NCI-H82 (cell line): Measurements from ENCODE around the gene ASXL1.
"Not testable (repeated sequence)": the region's sequence is repeated elsewhere in the genome, so short reads cannot be mapped to it uniquely, and the experiment has no call there.

Source experiments
- DNase-seq: peaks from one replicate; lab custom pipeline; 2025; lab: John Stamatoyannopoulos, UW

Gene ASXL1

GRCh38 chr20:32407131-32407750 is 49.1 kb downstream of the ASXL1 start:
- DNase-seq: not testable (repeated sequence)

DNA sequence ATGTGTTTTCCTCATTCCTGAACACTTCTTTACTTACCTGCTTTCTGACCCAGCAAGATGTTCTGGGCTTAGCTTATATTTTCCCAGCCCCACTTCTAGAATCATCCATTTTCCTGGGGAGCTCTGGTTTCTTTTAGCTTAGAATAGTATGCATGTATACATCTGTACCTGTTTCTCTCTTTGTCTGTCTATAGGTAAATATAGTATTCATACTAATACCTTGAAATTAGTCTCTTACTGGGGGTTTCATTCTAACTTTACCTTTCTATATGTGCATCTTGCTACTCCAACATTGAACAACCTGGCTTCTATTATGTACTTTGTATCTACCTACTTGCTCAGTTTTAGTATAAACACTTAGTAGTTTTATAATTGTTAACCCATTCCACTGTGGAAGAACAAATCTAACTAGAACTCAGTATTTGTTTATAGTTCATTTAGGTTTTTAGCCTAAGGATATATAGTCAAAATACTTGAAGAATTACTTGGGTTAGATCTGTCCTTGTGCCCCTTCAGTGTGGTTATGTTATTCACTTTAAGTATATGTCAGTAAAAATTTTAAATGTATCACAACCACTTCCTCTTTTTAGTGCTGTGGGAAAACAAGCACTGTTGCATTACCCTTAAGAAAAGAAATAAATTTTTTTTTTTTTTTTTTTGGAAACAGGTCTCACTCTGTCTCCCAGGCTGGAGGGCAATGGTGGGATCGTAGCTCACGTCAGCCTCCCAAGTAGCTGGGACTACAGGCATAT is 54.0 kb downstream of the ASXL1 start:
- no peak for DNase-seq

DNA sequence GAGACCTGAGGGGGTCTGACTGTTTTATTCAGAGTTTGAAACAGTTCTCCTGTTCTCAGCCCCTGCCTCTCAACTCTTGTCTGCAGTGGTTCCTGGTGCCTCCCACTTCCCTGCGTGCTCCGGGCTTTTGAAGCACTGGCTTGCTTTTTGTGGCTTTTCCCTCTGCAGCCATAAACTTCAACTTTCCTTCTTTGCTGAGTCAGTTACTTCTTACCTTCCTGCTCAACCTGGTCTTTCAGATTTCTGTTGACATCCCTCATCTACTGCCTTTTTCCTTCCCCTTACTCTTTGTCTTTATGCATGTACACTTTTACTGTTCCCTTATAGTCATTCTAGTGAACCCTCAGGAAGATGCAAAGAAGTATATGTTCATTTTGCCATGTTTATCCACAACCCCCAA is 57.4 kb downstream of the ASXL1 start:
- DNase-seq: no peak

DNA sequence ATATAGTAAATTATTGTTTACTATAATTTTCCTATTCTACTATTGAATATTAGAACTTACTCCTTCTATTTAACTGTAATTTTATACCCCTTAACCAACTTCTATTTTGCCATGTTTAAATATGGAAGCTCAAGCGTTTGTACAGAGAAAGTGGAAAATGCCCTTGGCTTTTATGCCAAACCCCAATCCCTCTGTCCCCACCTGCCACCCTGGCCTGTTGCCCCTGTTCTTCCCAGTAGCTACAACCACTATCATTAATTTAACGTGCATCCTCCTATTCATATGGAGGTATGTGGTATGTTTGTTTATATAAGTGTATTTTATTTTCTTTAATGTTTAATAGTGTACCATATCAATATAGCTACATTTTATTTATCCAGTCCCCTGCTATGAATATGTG is 58.1 kb downstream of the ASXL1 start:
- DNase-seq: no peak

- DNase-seq: no peak
Observed at GRCh38 chr20:32418376-32418775, 60.2 kb downstream of the ASXL1 start.

GRCh38 chr20:32421290-32421689 is 63.2 kb downstream of the ASXL1 start:
- no peak for DNase-seq

DNA sequence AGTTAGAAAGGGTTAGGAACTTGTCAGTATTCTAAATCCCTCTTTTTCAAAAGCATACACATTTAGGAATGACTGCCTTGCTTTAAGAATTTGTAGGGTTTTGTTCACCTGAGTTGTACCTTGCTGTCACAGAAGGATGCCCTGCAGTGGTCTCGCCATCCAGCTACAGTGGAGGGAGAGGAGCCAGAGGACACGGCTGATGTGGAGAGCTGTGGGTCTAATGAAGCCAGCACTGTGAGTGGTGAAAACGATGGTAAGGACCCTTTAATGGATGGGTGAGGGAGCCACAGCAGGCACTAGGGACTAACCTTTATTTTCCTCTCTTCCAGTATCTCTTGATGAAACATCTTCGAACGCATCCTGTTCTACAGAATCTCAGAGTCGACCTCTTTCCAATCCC is 69.9 kb downstream of the ASXL1 start:
- no peak for DNase-seq

GRCh38 chr20:32429343-32429742 is 71.2 kb downstream of the ASXL1 start:
- no peak for DNase-seq

GRCh38 chr20:32429745-32430360 is 71.7 kb downstream of the ASXL1 start:
- DNase-seq: no peak

GRCh38 chr20:32431457-32431856 is 73.3 kb downstream of the ASXL1 start:
- DNase-seq: no peak

- DNase-seq: no peak
Observed at GRCh38 chr20:32432277-32432676, 74.1 kb downstream of the ASXL1 start.

- DNase-seq: no peak
Observed at GRCh38 chr20:32433311-32434021, 75.3 kb downstream of the ASXL1 start.

DNA sequence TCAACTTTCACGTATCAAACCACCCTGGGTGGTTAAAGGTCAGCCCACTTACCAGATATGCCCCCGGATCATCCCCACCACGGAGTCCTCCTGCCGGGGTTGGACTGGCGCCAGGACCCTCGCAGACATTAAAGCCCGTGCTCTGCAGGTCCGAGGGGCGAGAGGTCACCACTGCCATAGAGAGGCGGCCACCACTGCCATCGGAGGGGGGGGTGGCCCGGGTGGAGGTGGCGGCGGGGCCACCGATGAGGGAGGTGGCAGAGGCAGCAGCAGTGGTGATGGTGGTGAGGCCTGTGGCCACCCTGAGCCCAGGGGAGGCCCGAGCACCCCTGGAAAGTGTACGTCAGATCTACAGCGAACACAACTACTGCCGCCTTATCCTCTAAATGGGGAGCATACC is 76.3 kb downstream of the ASXL1 start:
- no peak for DNase-seq

DNA sequence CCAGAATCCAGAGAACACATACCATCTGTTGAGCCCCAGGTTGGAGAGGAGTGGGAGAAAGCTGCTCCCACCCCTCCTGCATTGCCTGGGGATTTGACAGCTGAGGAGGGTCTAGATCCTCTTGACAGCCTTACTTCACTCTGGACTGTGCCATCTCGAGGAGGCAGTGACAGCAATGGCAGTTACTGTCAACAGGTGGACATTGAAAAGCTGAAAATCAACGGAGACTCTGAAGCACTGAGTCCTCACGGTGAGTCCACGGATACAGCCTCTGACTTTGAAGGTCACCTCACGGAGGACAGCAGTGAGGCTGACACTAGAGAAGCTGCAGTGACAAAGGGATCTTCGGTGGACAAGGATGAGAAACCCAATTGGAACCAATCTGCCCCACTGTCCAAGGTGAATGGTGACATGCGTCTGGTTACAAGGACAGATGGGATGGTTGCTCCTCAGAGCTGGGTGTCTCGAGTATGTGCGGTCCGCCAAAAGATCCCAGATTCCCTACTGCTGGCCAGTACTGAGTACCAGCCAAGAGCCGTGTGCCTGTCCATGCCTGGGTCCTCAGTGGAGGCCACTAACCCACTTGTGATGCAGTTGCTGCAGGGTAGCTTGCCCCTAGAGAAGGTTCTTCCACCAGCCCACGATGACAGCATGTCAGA is 77.4 kb downstream of the ASXL1 start:
- no peak for DNase-seq

DNA sequence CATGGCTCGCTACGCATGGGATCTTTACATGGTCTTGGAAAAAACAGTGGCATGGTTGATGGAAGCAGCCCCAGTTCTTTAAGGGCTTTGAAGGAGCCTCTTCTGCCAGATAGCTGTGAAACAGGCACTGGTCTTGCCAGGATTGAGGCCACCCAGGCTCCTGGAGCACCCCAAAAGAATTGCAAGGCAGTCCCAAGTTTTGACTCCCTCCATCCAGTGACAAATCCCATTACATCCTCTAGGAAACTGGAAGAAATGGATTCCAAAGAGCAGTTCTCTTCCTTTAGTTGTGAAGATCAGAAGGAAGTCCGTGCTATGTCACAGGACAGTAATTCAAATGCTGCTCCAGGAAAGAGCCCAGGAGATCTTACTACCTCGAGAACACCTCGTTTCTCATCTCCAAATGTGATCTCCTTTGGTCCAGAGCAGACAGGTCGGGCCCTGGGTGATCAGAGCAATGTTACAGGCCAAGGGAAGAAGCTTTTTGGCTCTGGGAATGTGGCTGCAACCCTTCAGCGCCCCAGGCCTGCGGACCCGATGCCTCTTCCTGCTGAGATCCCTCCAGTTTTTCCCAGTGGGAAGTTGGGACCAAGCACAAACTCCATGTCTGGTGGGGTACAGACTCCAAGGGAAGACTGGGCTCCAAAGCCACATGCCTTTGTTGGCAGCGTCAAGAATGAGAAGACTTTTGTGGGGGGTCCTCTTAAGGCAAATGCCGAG is 78.2 kb downstream of the ASXL1 start:
- no peak for DNase-seq

DNA sequence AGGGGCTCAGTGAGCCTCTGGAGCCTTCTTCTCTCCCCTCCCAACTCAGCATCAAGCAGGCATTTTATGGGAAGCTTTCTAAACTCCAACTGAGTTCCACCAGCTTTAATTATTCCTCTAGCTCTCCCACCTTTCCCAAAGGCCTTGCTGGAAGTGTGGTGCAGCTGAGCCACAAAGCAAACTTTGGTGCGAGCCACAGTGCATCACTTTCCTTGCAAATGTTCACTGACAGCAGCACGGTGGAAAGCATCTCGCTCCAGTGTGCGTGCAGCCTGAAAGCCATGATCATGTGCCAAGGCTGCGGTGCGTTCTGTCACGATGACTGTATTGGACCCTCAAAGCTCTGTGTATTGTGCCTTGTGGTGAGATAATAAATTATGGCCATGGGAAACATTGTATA is 78.8 kb downstream of the ASXL1 start:
- DNase-seq: no peak

DNA sequence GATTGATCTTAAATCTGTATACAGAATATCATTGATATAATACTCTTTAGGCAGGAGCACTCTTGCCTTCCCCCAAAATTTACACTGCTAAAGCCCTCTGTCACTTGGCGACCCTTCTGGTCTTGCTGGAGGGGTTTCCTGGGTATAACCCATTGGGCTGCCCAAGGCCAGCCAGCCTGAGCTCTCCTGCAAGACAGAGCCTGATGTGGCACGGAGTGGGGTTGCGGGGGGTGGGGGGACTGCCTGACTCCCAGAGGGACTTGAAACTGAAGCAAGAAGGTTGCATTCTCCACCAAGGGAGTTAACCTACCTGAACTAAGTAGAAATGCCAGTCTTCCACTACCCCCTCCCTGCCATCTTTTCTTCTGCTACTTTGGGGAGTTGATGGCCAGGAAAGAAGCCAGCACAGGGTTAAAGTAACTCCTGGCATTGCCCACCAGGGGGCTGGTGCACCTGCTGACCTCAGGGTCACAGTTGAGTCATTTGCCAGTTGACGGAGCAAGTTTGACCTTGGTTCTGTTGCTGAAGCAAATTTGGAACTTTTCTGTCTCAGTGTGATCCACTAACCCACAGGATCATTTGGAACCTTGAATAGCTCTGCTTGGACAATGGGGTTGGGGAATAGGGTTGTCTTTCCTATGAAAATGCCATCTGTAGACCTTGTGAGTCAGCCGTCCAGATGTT is 79.4 kb downstream of the ASXL1 start:
- no peak for DNase-seq

DNA sequence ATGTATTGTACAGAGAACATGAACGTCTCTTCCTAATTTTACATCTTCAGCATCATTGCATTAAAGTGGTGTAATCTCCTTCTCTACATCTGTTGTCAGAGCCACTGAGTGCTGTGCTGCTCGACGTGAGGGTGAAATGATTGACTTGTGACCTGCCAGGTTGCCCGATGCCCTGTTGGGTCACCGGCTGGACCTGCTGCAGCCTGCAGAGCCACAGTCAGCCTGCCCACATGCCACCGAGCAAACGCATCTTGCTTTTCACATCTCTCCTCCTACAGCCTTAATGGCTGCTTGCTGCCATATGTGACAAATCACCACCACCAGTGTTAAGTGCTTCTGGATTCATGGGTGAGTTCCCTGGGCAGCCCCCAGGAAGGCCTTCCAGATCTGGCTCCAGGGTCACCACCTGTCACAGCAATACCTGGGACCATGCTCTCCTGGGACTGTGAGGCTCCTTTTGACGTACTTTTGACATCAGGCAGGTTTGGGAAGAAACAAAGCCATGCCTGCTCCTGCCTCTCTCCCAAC is 80.3 kb downstream of the ASXL1 start:
- no peak for DNase-seq

- DNase-seq: no peak
Observed at GRCh38 chr20:32439132-32439829, 81.2 kb downstream of the ASXL1 start.
